Measurements from ENCODE around the gene CEMIP2. TPM values are rescaled to one million over a fixed set of nuclear protein-coding genes. Genes with fewer than 3 reads are reported as not detected.

Gene CEMIP2
- total and polyA plus RNA-seq, 2 of the 13 experiments (the other 11 are each of a cell fraction or from before 2014, with no cell fraction given), result 94.3 to 128 TPM

GRCh38 chr9:71680189-71680980, 87.9 kb downstream of the CEMIP2 start (continued):
- no peak for TF ChIP-seq FOXK1 (CRISPR knock-in tag; IDR thresholded peaks at IDR 0.05; ENCODE audit: borderline replicate concordance, low read depth)
- no peak for TF ChIP-seq DPF2 (CRISPR knock-in tag; IDR thresholded peaks at IDR 0.05; ENCODE audit: borderline replicate concordance, low read depth)
- TF ChIP-seq, protein P1, sequence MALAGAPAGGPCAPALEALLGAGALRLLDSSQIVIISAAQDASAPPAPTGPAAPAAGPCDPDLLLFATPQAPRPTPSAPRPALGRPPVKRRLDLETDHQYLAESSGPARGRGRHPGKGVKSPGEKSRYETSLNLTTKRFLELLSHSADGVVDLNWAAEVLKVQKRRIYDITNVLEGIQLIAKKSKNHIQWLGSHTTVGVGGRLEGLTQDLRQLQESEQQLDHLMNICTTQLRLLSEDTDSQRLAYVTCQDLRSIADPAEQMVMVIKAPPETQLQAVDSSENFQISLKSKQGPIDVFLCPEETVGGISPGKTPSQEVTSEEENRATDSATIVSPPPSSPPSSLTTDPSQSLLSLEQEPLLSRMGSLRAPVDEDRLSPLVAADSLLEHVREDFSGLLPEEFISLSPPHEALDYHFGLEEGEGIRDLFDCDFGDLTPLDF (CRISPR knock-in tag; IDR thresholded peaks at IDR 0.05), result no peak
- TF ChIP-seq KLF12 (CRISPR knock-in tag; IDR thresholded peaks at IDR 0.05; ENCODE audit: borderline replicate concordance), result no peak
- TF ChIP-seq ZC3H4 (CRISPR knock-in tag; IDR thresholded peaks at IDR 0.05; ENCODE audit: borderline replicate concordance), result no peak
- peak; percentile 68; the same call in 1 of the 2 replicates for TF ChIP-seq HMG20A (CRISPR knock-in tag; IDR thresholded peaks at IDR 0.05; ENCODE audit: borderline replicate concordance)
- TF ChIP-seq KDM3A (CRISPR knock-in tag; IDR thresholded peaks at IDR 0.05; ENCODE audit: low read depth), result no peak
- no peak for TF ChIP-seq IKZF1 (IDR thresholded peaks at IDR 0.05)
- no peak for TF ChIP-seq ZHX1 (CRISPR knock-in tag; IDR thresholded peaks at IDR 0.05; ENCODE audit: low read depth)
- TF ChIP-seq NRL (CRISPR knock-in tag; IDR thresholded peaks at IDR 0.05; ENCODE audit: borderline replicate concordance), result no peak
- TF ChIP-seq ZNF17 (CRISPR knock-in tag; IDR thresholded peaks at IDR 0.05), result no peak
- TF ChIP-seq ZNF7 (CRISPR knock-in tag; IDR thresholded peaks at IDR 0.05), result no peak
- TF ChIP-seq CC2D1A (CRISPR knock-in tag; IDR thresholded peaks at IDR 0.05), result no peak
- TF ChIP-seq ARNT2 (CRISPR knock-in tag; IDR thresholded peaks at IDR 0.05; ENCODE audit: low read depth), result no peak
- TF ChIP-seq IRF2 (CRISPR knock-in tag; IDR thresholded peaks at IDR 0.05), result peak; percentile 32; the same call in 1 of the 2 replicates
- no peak for TF ChIP-seq ZNF775 (CRISPR knock-in tag; IDR thresholded peaks at IDR 0.05; ENCODE audit: borderline replicate concordance)
- TF ChIP-seq JUNB (CRISPR knock-in tag; IDR thresholded peaks at IDR 0.05; ENCODE audit: borderline replicate concordance), result no peak
- TF ChIP-seq ZNF335 (CRISPR knock-in tag; IDR thresholded peaks at IDR 0.05), result no peak
- no peak for TF ChIP-seq ARID2 (CRISPR knock-in tag; IDR thresholded peaks at IDR 0.05; ENCODE audit: borderline replicate concordance)
- no peak for TF ChIP-seq PHB2 (IDR thresholded peaks at IDR 0.05; ENCODE audit: partially characterized antibody)
